ENCODE data around the gene UBR1.
"Not testable (repeated sequence)": the region's sequence is repeated elsewhere in the genome, so short reads cannot be mapped to it uniquely, and the experiment has no call there.

UBR1 gene

GRCh38 chr15:42994546-42994945 lies 111.3 kb downstream of the UBR1 start:
- Mint-ChIP-seq H3K4me3 (no peak overlapping the region), H3K27me3 (ENCODE audit: low read depth) (no peaks in the 10 kb centered on the region), H3K36me3 (ENCODE audit: low read depth) (peaks cover 22% of the 10 kb centered on the region), H3K9me3 (no peaks in the 10 kb centered on the region), H3K27ac (no peak overlapping the region), H3K4me1 (ENCODE audit: low read depth) (no peaks in the 10 kb centered on the region)

GRCh38 chr15:42992626-42993025 lies 113.2 kb downstream of the UBR1 start:
- Mint-ChIP-seq H3K4me1 (ENCODE audit: low read depth) (no peaks in the 10 kb centered on the region), H3K9me3 (no peaks in the 10 kb centered on the region), H3K27ac (no peak overlapping the region), H3K4me3 (no peak overlapping the region), H3K27me3 (ENCODE audit: low read depth) (no peaks in the 10 kb centered on the region), H3K36me3 (ENCODE audit: low read depth) (peaks cover 25% of the 10 kb centered on the region)

GRCh38 chr15:42986693-42987342 lies 119.0 kb downstream of the UBR1 start:
- Mint-ChIP-seq H3K4me1 (ENCODE audit: low read depth) (no peaks in the 10 kb centered on the region), H3K27me3 (ENCODE audit: low read depth) (no peaks in the 10 kb centered on the region), H3K27ac (no peak overlapping the region), H3K36me3 (ENCODE audit: low read depth) (peaks cover 29% of the 10 kb centered on the region), H3K9me3 (no peaks in the 10 kb centered on the region), H3K4me3 (no peak overlapping the region)

DNA sequence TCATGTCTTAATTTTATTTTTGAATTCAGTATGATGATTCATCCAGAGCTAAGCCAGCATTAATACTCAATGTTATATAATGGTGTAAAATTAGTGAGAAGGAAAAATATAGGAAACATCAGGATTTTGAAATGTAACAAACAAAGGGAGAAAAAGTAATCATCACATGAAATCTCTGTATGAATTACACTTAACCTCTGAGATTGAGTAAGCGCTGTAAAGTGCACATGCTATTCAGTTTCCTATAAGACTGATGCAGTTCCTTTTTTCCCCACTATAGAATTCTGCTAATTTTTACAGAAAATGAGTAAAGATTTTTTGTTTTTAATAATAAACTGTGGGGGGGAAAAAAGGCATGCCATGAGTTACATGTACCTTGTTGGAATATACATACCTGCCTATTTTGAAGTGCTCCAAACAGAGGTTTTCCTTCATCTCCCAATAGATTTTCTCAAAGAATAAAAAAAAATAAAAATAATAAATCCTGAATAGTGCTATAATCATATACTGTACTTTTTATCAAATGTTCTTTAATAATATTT lies 121.3 kb downstream of the UBR1 start:
- Mint-ChIP-seq H3K4me1 (ENCODE audit: low read depth) (no peaks in the 10 kb centered on the region), H3K9me3 (no peaks in the 10 kb centered on the region), H3K27me3 (ENCODE audit: low read depth) (no peaks in the 10 kb centered on the region), H3K4me3 (no peak overlapping the region), H3K27ac (no peak overlapping the region), H3K36me3 (ENCODE audit: low read depth) (peaks cover 39% of the 10 kb centered on the region)

DNA sequence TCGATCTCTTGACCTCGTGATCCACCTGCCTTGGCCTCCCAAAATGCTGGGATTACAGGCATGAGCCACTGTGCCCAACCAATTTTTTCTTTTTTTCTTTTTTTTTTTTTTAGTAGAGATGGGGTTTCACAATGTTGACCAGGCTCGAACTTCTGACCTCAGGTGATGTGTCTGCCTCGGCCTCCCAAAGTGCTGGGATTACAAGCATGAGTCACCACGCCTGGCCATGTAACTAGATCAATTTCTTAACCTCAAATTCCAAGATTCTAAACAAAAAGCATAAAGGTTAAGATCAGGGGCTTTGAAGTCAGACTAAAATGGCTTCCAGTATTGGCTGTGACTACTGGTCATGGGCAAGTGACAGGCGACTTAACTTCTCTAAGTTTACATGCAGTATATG lies 126.7 kb downstream of the UBR1 start:
- H3K27me3 Mint-ChIP-seq (ENCODE audit: low read depth); H3K27ac Mint-ChIP-seq; H3K9me3 Mint-ChIP-seq; H3K4me3 Mint-ChIP-seq; H3K4me1 Mint-ChIP-seq (ENCODE audit: low read depth): not testable (repeated sequence)
- H3K36me3 Mint-ChIP-seq (ENCODE audit: low read depth): peaks cover 56% of the 10 kb centered on the region

DNA sequence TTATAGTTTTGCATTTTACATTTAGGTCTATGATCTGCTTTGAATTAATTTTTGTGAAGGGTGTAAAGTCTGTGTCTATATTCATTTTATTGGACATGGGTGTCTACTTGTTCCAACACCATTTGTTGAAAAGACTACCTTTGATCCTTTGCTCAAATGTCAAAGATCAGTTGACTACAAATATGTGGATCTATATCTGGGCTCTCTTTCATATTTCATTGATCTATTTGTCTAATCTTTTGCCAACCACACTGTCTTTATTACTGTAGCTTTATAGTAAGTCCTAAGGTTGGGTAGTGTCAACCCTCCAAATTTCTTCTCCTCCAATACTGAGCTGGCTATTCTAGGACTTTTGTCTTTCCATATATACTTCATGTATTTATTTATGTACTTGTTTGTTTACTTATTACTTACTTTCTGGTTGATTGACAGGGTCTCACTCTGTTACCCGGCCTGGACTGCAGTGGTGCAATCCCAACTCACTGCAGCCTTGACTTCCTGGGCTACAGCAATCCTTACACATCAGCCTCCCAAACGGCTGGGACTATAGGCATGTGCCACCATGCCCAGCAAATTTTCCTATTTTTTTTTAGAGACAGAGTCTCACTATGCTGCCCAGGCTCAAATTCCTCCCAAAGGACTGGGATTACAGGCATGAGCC lies 131.5 kb downstream of the UBR1 start:
- peaks cover 4% of the 10 kb centered on the region for H3K4me1 Mint-ChIP-seq (ENCODE audit: low read depth)
- no peak overlapping the region for H3K4me3 Mint-ChIP-seq
- peaks cover 71% of the 10 kb centered on the region for H3K36me3 Mint-ChIP-seq (ENCODE audit: low read depth)
- no peaks in the 10 kb centered on the region for H3K27me3 Mint-ChIP-seq (ENCODE audit: low read depth)
- no peaks in the 10 kb centered on the region for H3K9me3 Mint-ChIP-seq
- no peak overlapping the region for H3K27ac Mint-ChIP-seq

DNA sequence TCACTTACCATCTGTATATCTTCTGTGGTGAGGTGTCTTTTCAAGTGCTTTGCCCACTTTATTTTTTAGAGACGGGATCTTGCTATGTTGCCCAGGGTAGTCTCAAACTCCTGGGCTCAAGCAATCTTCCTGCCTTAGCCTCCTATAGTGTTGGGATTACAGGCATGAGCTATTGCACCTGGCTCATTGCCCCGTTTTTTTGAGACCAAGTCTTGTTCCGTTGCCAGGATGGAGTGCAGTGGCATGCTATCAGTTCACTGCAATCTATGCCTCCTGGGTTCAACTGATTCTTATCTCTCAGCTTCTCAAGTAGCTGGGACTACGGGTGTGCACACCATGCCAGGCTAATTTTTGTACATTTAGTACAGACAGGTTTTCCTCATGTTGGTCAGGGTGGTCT lies 132.7 kb downstream of the UBR1 start:
- Mint-ChIP-seq H3K27me3 (ENCODE audit: low read depth) (no peaks in the 10 kb centered on the region), H3K4me3 (no peak overlapping the region), H3K27ac (no peak overlapping the region), H3K9me3 (no peaks in the 10 kb centered on the region), H3K4me1 (ENCODE audit: low read depth) (peaks cover 1% of the 10 kb centered on the region), H3K36me3 (ENCODE audit: low read depth) (peaks cover 77% of the 10 kb centered on the region)

DNA sequence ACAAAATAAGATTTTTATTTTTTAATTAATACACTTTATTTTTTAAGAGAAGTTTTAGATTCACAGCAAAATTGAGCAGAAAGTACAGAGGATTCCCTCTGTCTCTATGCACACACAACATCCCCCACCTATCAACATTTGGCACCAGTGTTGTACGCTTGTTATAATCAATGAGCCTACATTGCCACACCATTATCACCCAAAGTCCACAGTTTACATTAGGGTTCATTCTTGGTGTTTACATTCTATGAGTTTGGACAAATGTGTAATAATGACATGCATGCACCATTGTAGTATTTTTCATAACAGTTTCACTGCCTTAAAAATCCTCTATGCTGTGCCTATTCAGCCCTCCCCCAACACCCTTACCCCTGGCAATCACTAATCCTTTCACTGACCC lies 134.0 kb downstream of the UBR1 start:
- H3K4me1 Mint-ChIP-seq (ENCODE audit: low read depth): no peaks in the 10 kb centered on the region
- H3K9me3 Mint-ChIP-seq: no peaks in the 10 kb centered on the region
- H3K36me3 Mint-ChIP-seq (ENCODE audit: low read depth): peaks cover 65% of the 10 kb centered on the region
- H3K4me3 Mint-ChIP-seq: no peak overlapping the region
- no peak overlapping the region for H3K27ac Mint-ChIP-seq
- H3K27me3 Mint-ChIP-seq (ENCODE audit: low read depth): no peaks in the 10 kb centered on the region

- H3K27ac Mint-ChIP-seq: no peak overlapping the region
- H3K27me3 Mint-ChIP-seq (ENCODE audit: low read depth): no peaks in the 10 kb centered on the region
- H3K9me3 Mint-ChIP-seq: no peaks in the 10 kb centered on the region
- H3K4me1 Mint-ChIP-seq (ENCODE audit: low read depth): peaks cover 3% of the 10 kb centered on the region
- H3K4me3 Mint-ChIP-seq: no peak overlapping the region
- H3K36me3 Mint-ChIP-seq (ENCODE audit: low read depth): peaks cover 51% of the 10 kb centered on the region
These were observed 141.4 kb downstream of the UBR1 start for GRCh38 chr15:42964476-42964875.

GRCh38 chr15:42955518-42955917 lies 150.3 kb downstream of the UBR1 start:
- Mint-ChIP-seq H3K4me3 (no peak overlapping the region), H3K4me1 (ENCODE audit: low read depth) (no peaks in the 10 kb centered on the region), H3K9me3 (no peaks in the 10 kb centered on the region), H3K27ac (no peak overlapping the region), H3K27me3 (ENCODE audit: low read depth) (no peaks in the 10 kb centered on the region), H3K36me3 (ENCODE audit: low read depth) (peaks cover 51% of the 10 kb centered on the region)

DNA sequence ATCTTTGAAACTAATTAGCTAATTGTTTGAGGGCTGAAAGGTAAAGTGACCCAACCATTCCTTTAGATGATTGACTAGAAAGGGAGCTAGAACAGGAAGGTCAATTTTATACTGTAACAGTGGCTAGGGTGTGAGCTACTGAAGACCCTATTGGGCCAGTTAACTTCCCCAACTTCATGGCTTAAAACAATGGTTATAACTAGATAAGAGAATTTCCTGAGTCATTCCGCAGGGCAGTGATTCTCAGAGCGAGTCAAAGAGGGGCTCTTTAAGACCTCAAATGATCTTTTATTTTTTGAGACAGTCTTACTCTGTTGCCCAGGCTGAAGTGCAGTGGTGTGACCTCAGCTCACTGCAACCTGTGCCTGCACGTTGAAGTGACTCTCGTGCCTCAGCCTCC lies 151.5 kb downstream of the UBR1 start:
- Mint-ChIP-seq H3K4me1 (ENCODE audit: low read depth) (no peaks in the 10 kb centered on the region), H3K27me3 (ENCODE audit: low read depth) (no peaks in the 10 kb centered on the region), H3K36me3 (ENCODE audit: low read depth) (peaks cover 49% of the 10 kb centered on the region), H3K9me3 (no peaks in the 10 kb centered on the region), H3K27ac (no peak overlapping the region), H3K4me3 (no peak overlapping the region)

- not testable (repeated sequence) for H3K27me3 Mint-ChIP-seq (ENCODE audit: low read depth); H3K9me3 Mint-ChIP-seq; H3K4me1 Mint-ChIP-seq (ENCODE audit: low read depth); H3K27ac Mint-ChIP-seq; H3K4me3 Mint-ChIP-seq
- H3K36me3 Mint-ChIP-seq (ENCODE audit: low read depth): peaks cover 38% of the 10 kb centered on the region
These were observed 156.9 kb downstream of the UBR1 start for GRCh38 chr15:42948898-42949297.

GRCh38 chr15:42940527-42940926 lies 165.3 kb downstream of the UBR1 start:
- Mint-ChIP-seq H3K27me3 (ENCODE audit: low read depth) (no peaks in the 10 kb centered on the region), H3K9me3 (no peaks in the 10 kb centered on the region), H3K36me3 (ENCODE audit: low read depth) (peaks cover 6% of the 10 kb centered on the region), H3K4me1 (ENCODE audit: low read depth) (peaks cover 2% of the 10 kb centered on the region), H3K27ac (no peak overlapping the region), H3K4me3 (no peak overlapping the region)

- H3K4me1 Mint-ChIP-seq (ENCODE audit: low read depth): no peaks in the 10 kb centered on the region
- no peaks in the 10 kb centered on the region for H3K9me3 Mint-ChIP-seq
- H3K27me3 Mint-ChIP-seq (ENCODE audit: low read depth): no peaks in the 10 kb centered on the region
- H3K36me3 Mint-ChIP-seq (ENCODE audit: low read depth): peaks cover 4% of the 10 kb centered on the region
- no peak overlapping the region for H3K27ac Mint-ChIP-seq
- no peak overlapping the region for H3K4me3 Mint-ChIP-seq
These were observed 166.0 kb downstream of the UBR1 start for GRCh38 chr15:42939841-42940240.

DNA sequence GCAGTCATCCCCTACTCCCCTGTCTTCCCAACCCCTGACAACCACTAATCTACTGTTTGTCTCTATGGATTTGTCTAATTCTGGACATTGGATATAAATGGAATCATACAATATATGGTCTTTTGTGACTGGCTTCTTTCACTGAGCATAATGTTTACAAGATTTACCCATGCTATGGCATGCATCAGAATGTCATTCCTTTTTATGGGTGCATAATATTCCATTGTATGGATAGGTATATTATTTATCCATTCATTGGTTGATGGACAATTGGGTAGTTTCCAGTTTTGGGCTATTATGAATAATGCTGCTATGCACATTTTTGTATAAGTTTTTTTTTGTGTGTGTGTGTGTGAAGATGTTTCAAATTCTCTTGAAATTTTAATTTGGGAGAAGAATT lies 168.7 kb downstream of the UBR1 start:
- no peak overlapping the region for H3K27ac Mint-ChIP-seq
- H3K27me3 Mint-ChIP-seq (ENCODE audit: low read depth): peaks cover 5% of the 10 kb centered on the region
- no peaks in the 10 kb centered on the region for H3K9me3 Mint-ChIP-seq
- no peaks in the 10 kb centered on the region for H3K36me3 Mint-ChIP-seq (ENCODE audit: low read depth)
- H3K4me1 Mint-ChIP-seq (ENCODE audit: low read depth): no peaks in the 10 kb centered on the region
- no peak overlapping the region for H3K4me3 Mint-ChIP-seq

Data from T-helper 1 cell treated with Interleukin-12 subunit alpha and Interleukin-12 subunit beta and Interleukin-4 antibody, amounts not matched to agents 30 μg/mL and 1 μg/mL, for 36 hours (primary cell).